HEK293T (cell line): ENCODE measurements around the gene SNX20.

Experiments
- CTCF ChIA-PET: fragments of 350-600 bp; formaldehyde crosslinking; extraction: SDS; loops from one replicate; lab custom pipeline; 2021; ENCODE audit warnings: antibody characterized with exemption, inconsistent platforms; lab: Yijun Ruan, JAX
- POLR2A ChIA-PET: fragments of 350-600 bp; formaldehyde crosslinking; extraction: SDS; loops from one replicate; lab custom pipeline; 2020; ENCODE audit warnings: antibody characterized with exemption, inconsistent platforms; lab: Yijun Ruan, JAX
- DNase-seq: peaks from one replicate; pipeline ENCODE4 v3.0.0; 2012; ENCODE audit warnings: mixed read lengths; ENCODE audit errors: extremely low spot score
- ARNT ChIP-seq: fragments of 450-650 bp; IDR thresholded peaks from 2 replicates; pipeline ENCODE4 v1.6.1; 2017; ENCODE audit warnings: mild to moderate bottlenecking
- BHLHE40 ChIP-seq: fragments of 450-650 bp; IDR thresholded peaks from 2 replicates; pipeline ENCODE4 v1.6.1; 2016; ENCODE audit warnings: mild to moderate bottlenecking, moderate library complexity, borderline replicate concordance
- CTBP1 ChIP-seq: fragments of 450-650 bp; IDR thresholded peaks from 2 replicates; pipeline ENCODE4 v1.6.1; 2016; ENCODE audit warnings: borderline replicate concordance
- ELF4 ChIP-seq: fragments of 450-650 bp; IDR thresholded peaks from 2 replicates; pipeline ENCODE4 v1.6.1; 2017; ENCODE audit warnings: antibody characterized with exemption
- FOXA1 ChIP-seq: fragments of 450-650 bp; IDR thresholded peaks from 2 replicates; pipeline ENCODE4 v1.6.1; 2016; ENCODE audit warnings: mild to moderate bottlenecking
- FOXK2 ChIP-seq: fragments of 450-650 bp; IDR thresholded peaks from 2 replicates; pipeline ENCODE4 v1.6.1; 2016; ENCODE audit warnings: mild to moderate bottlenecking
- FOXM1 ChIP-seq: fragments of 450-650 bp; IDR thresholded peaks from 2 replicates; pipeline ENCODE4 v1.6.1; 2017; ENCODE audit warnings: mild to moderate bottlenecking, borderline replicate concordance
- HDGF ChIP-seq: fragments of 450-650 bp; IDR thresholded peaks from 2 replicates; pipeline ENCODE4 v1.6.1; 2017; ENCODE audit warnings: antibody characterized with exemption, borderline replicate concordance
- L3MBTL2 ChIP-seq: fragments of 450-650 bp; conservative IDR thresholded peaks from 2 replicates; pipeline ENCODE4 v1.6.1; 2016; ENCODE audit warnings: mild to moderate bottlenecking
- LEF1 ChIP-seq: fragments of 450-650 bp; IDR thresholded peaks from 2 replicates; pipeline ENCODE4 v1.6.1; 2017; ENCODE audit warnings: mild to moderate bottlenecking, borderline replicate concordance
- NFRKB ChIP-seq: fragments of 450-650 bp; IDR thresholded peaks from 2 replicates; pipeline ENCODE4 v1.6.1; 2016; ENCODE audit warnings: mild to moderate bottlenecking, moderate library complexity
- SP1 ChIP-seq: fragments of 450-650 bp; IDR thresholded peaks from 2 replicates; pipeline ENCODE4 v1.6.1; 2017
- SUZ12 ChIP-seq: fragments of 450-650 bp; IDR thresholded peaks from 2 replicates; pipeline ENCODE4 v1.6.1; 2016; ENCODE audit warnings: mild to moderate bottlenecking
- TARDBP ChIP-seq: fragments of 450-650 bp; IDR thresholded peaks from 2 replicates; pipeline ENCODE4 v1.6.1; 2016
- ZNF384 ChIP-seq: fragments of 450-650 bp; IDR thresholded peaks from 2 replicates; pipeline ENCODE4 v1.6.1; 2016
- TF ChIP-seq, protein P1 (sequence below): fragments of 450-650 bp; IDR thresholded peaks from 2 replicates; pipeline ENCODE4 v1.6.1; 2016

SNX20 gene

GRCh38 chr16:50688867-50689266, 7.8 kb upstream of the SNX20 start:
- TF ChIP-seq, protein P1, sequence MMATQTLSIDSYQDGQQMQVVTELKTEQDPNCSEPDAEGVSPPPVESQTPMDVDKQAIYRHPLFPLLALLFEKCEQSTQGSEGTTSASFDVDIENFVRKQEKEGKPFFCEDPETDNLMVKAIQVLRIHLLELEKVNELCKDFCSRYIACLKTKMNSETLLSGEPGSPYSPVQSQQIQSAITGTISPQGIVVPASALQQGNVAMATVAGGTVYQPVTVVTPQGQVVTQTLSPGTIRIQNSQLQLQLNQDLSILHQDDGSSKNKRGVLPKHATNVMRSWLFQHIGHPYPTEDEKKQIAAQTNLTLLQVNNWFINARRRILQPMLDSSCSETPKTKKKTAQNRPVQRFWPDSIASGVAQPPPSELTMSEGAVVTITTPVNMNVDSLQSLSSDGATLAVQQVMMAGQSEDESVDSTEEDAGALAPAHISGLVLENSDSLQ, result no peak
- no peak for TF ChIP-seq ARNT
- TF ChIP-seq LEF1, result no peak
- no peak for TF ChIP-seq TARDBP
- TF ChIP-seq CTBP1, result no peak
- no peak for TF ChIP-seq L3MBTL2
- TF ChIP-seq FOXK2, result no peak
- no peak for TF ChIP-seq BHLHE40
- no peak for TF ChIP-seq FOXM1
- TF ChIP-seq ELF4, result no peak
- TF ChIP-seq HDGF, result no peak
- no peak for DNase-seq
- POLR2A ChIA-PET, result no interaction called here
- CTCF ChIA-PET, result no interaction called here

DNA sequence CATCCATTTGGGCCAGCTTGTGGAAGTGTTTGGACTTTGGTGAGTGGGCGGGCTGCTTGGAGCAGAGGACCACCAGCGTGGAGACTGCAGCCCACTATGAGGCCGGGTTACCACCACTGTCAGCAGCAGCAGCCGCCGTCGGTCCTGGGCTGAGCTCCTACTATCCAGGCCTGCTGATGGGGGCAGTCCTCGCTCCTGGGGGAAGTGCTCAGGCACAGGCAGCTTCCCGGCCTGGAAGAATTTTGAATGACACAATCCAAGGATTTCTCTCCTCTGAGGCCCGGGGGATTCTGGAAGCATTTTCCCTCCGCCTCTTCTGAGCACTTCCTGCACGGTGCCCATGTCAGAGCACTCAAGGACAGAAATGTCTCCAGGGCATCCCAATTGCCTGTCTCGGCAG, 7.0 kb upstream of the SNX20 start:
- CTCF ChIA-PET, result no interaction called here
- DNase-seq, result no peak

DNA sequence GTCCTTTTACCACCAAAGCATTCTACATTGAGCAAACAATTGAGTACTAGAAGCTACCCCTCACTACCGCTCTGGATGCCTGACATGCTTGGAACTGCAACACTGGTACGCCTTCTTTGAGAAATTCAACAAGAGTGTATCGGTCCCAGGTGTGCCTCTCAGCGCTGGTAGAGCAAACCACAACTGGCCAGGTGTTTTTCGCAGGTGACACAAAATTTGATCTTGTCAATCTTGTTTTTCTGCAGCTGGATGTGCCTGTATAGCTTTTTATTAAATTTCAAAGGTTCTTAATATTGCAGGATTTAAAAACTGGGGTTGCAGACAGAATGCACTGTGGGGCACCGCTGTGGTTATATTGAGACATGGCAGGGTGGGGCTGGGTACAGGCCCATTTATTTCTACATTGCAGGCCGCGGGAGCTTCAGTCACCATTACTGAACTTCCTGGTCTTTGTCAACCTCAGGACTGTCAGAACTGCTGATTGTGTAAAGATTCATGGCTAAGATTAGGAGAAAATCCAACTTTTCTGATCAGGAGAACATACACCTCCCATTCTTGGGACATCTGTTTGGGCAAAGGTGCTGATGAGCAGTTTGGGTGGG, 4.5 kb upstream of the SNX20 start:
- no peak for DNase-seq
- ChIA-PET CTCF (interaction anchor here (1.2 kb wide), 1 partner anchor 7 kb away, joined by 3 read pairs; no protein-coding TSS in a partner anchor), POLR2A (no interaction called here)
- no peak for TF ChIP-seq TARDBP
- TF ChIP-seq FOXK2, result no peak
- no peak for TF ChIP-seq BHLHE40
- TF ChIP-seq HDGF, result no peak
- TF ChIP-seq L3MBTL2, result no peak
- TF ChIP-seq ARNT, result no peak
- TF ChIP-seq ELF4, result no peak
- TF ChIP-seq CTBP1, result no peak
- no peak for TF ChIP-seq FOXA1
- no peak for TF ChIP-seq NFRKB
- TF ChIP-seq SUZ12, result no peak
- TF ChIP-seq, protein P1, result no peak
- TF ChIP-seq SP1, result no peak
- TF ChIP-seq ZNF384, result no peak

More for the DNA sequence above, 7.0 kb upstream of the SNX20 start:
- POLR2A ChIA-PET, result no interaction called here
- TF ChIP-seq CTBP1, result no peak
- TF ChIP-seq FOXM1, result no peak
- no peak for TF ChIP-seq BHLHE40
- no peak for TF ChIP-seq ELF4
- TF ChIP-seq SUZ12, result no peak

- CTCF ChIA-PET, result no interaction called here
- POLR2A ChIA-PET, result no interaction called here
- no peak for DNase-seq
- no peak for TF ChIP-seq FOXK2
- TF ChIP-seq FOXA1, result no peak
- no peak for TF ChIP-seq FOXM1
- TF ChIP-seq, protein P1, result no peak
- TF ChIP-seq TARDBP, result no peak
- TF ChIP-seq ARNT, result no peak
- TF ChIP-seq BHLHE40, result no peak
- TF ChIP-seq HDGF, result no peak
- no peak for TF ChIP-seq L3MBTL2
- no peak for TF ChIP-seq ZNF384
- TF ChIP-seq NFRKB, result no peak
- TF ChIP-seq SUZ12, result no peak
- TF ChIP-seq ELF4, result no peak
- no peak for TF ChIP-seq SP1
- no peak for TF ChIP-seq CTBP1
- no peak for TF ChIP-seq LEF1
Observed at GRCh38 chr16:50684823-50685461, 3.8 kb upstream of the SNX20 start.

- TF ChIP-seq ARNT, result no peak
- TF ChIP-seq ELF4, result no peak
- TF ChIP-seq, protein P1, result no peak
- no peak for TF ChIP-seq FOXA1
- TF ChIP-seq ZNF384, result no peak
- no peak for TF ChIP-seq LEF1
- TF ChIP-seq L3MBTL2, result no peak
- TF ChIP-seq TARDBP, result no peak
- TF ChIP-seq FOXM1, result no peak
- TF ChIP-seq FOXK2, result no peak
- TF ChIP-seq BHLHE40, result no peak
- TF ChIP-seq NFRKB, result no peak
- TF ChIP-seq HDGF, result no peak
- no peak for TF ChIP-seq SUZ12
- POLR2A ChIA-PET, result no interaction called here
- no peak for DNase-seq
- CTCF ChIA-PET, result no interaction called here
Observed at GRCh38 chr16:50683689-50684374, 2.7 kb upstream of the SNX20 start.
